ENCODE results near the gene DPP8.

DNA sequence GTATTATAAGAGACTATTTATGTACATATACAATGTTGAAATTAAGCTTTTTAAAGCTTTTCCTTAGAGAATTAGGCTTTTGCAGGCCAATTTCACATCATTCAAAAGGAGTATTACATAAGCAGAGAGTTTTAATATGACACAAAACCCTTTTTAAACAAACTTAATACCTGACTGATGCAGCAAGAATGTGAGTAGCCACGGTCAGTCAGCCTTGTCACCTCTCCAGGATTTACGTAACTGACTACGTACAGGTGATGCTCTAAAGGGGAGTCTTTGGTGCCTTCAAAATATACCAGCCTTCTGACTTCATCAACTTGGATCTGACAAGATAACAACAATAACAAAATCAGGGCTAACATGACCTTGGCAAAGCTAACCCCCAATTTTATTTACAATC lies 50.6 kb downstream of the DPP8 start:
- TF ChIP-seq EZH2 (IDR thresholded peaks at IDR 0.05; ENCODE audit: low read length, missing control alignments) = no peak
- TF ChIP-seq, protein P1, sequence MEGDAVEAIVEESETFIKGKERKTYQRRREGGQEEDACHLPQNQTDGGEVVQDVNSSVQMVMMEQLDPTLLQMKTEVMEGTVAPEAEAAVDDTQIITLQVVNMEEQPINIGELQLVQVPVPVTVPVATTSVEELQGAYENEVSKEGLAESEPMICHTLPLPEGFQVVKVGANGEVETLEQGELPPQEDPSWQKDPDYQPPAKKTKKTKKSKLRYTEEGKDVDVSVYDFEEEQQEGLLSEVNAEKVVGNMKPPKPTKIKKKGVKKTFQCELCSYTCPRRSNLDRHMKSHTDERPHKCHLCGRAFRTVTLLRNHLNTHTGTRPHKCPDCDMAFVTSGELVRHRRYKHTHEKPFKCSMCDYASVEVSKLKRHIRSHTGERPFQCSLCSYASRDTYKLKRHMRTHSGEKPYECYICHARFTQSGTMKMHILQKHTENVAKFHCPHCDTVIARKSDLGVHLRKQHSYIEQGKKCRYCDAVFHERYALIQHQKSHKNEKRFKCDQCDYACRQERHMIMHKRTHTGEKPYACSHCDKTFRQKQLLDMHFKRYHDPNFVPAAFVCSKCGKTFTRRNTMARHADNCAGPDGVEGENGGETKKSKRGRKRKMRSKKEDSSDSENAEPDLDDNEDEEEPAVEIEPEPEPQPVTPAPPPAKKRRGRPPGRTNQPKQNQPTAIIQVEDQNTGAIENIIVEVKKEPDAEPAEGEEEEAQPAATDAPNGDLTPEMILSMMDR (conservative IDR thresholded peaks at IDR 0.05 in 1 of 2, IDR thresholded peaks at IDR 0.05 in 1 of 2; ENCODE audit: low read depth in 1 of 2, low read length in 2 of 2) = no peak
